HL-60/S4 treated with retinoic acid at 250 ng/mL for 4 days and 3 days (cell line): ENCODE measurements around the gene CAPZA1.

Experiments
- in situ Hi-C: fragments of 300-500 bp; cut with MboI; formaldehyde crosslinking; loops from 2 replicates; pipeline ENCODE4 v1.7.0; 2022; ENCODE audit warnings: low sequenced_read_pairs

The CAPZA1 gene

GRCh38 chr1:112675728-112676381, 56.2 kb downstream of the CAPZA1 start:
- in situ Hi-C loops, result no loop called here

GRCh38 chr1:112676543-112676942, 56.9 kb downstream of the CAPZA1 start:
- in situ Hi-C loops, result no loop called here

- in situ Hi-C loops, result no loop called here
Measured at GRCh38 chr1:112677501-112677900, 57.9 kb downstream of the CAPZA1 start.

GRCh38 chr1:112678605-112679004, 59.0 kb downstream of the CAPZA1 start:
- in situ Hi-C loops, result no loop called here

GRCh38 chr1:112685913-112686312, 66.3 kb downstream of the CAPZA1 start:
- in situ Hi-C loops, result no loop called here

GRCh38 chr1:112686417-112686816, 66.8 kb downstream of the CAPZA1 start:
- in situ Hi-C loops, result no loop called here

GRCh38 chr1:112686835-112687234, 67.2 kb downstream of the CAPZA1 start:
- in situ Hi-C loops, result no loop called here

- in situ Hi-C loops, result no loop called here
Measured at GRCh38 chr1:112687361-112687760, 67.7 kb downstream of the CAPZA1 start.

- in situ Hi-C loops, result no loop called here
Measured at GRCh38 chr1:112687785-112688496, 68.3 kb downstream of the CAPZA1 start.

GRCh38 chr1:112688781-112689193, 69.2 kb downstream of the CAPZA1 start:
- in situ Hi-C loops, result no loop called here

GRCh38 chr1:112689196-112689841, 69.7 kb downstream of the CAPZA1 start:
- in situ Hi-C loops, result no loop called here

GRCh38 chr1:112689842-112690237, 70.2 kb downstream of the CAPZA1 start:
- in situ Hi-C loops, result no loop called here

- in situ Hi-C loops, result no loop called here
Measured at GRCh38 chr1:112692681-112693080, 73.0 kb downstream of the CAPZA1 start.

GRCh38 chr1:112693821-112694220, 74.2 kb downstream of the CAPZA1 start:
- in situ Hi-C loops, result no loop called here

GRCh38 chr1:112694363-112694929, 74.8 kb downstream of the CAPZA1 start:
- in situ Hi-C loops, result no loop called here

GRCh38 chr1:112695276-112695675, 75.6 kb downstream of the CAPZA1 start:
- in situ Hi-C loops, result no loop called here

GRCh38 chr1:112696578-112697314, 77.1 kb downstream of the CAPZA1 start:
- in situ Hi-C loops, result no loop called here

GRCh38 chr1:112697781-112698201, 78.2 kb downstream of the CAPZA1 start:
- in situ Hi-C loops, result no loop called here

- in situ Hi-C loops, result no loop called here
Measured at GRCh38 chr1:112698366-112699310, 79.0 kb downstream of the CAPZA1 start.
